Measurements from ENCODE around the gene BAHD1.

GRCh38 chr15:40407330-40407990 lies 33.3 kb upstream of the BAHD1 start:
- TF ChIP-seq POLR2AphosphoS5 (IDR thresholded peaks at IDR 0.05; ENCODE audit: insufficient read depth, low read depth, low read length) (no peak), GATA2 (IDR thresholded peaks at IDR 0.05; ENCODE audit: insufficient read depth, insufficient read length, low read depth, low read length) (no peak), CTCF (IDR thresholded peaks at IDR 0.05; ENCODE audit: extremely low read depth in 1 of 2, insufficient read depth in 1 of 2, low read depth in 1 of 2, low read length in 2 of 2) (no peak), POLR2A (IDR thresholded peaks at IDR 0.05; ENCODE audit: low read depth, low read length) (no peak), EZH2 (IDR thresholded peaks at IDR 0.05; ENCODE audit: borderline replicate concordance, low read depth, low read length, severe bottlenecking) (no peak), MYC (IDR thresholded peaks at IDR 0.05; ENCODE audit: low read depth, low read length) (no peak), JUN (IDR thresholded peaks at IDR 0.05; ENCODE audit: borderline replicate concordance, insufficient read depth, insufficient read length, low read depth) (no peak), MAX (IDR thresholded peaks at IDR 0.05; ENCODE audit: insufficient read depth, insufficient read length) (no peak)
